HepG2 (cell line): ENCODE measurements around the gene RNASE8. TPM values are rescaled to one million over a fixed set of nuclear protein-coding genes. Genes with fewer than 3 reads are reported as not detected.

Experiments
- CBX5 ChIP-seq: sonication (generic); formaldehyde crosslinking; IDR thresholded peaks from 2 replicates; pipeline ENCODE4 v1.4.0; 2020; ENCODE audit warnings: missing genetic modification reagents, borderline replicate concordance
- HDAC2 ChIP-seq: sonication (generic); formaldehyde crosslinking; IDR thresholded peaks from 2 replicates; pipeline ENCODE4 v1.4.0; 2020; ENCODE audit warnings: missing genetic modification reagents
- HNRNPK ChIP-seq: fragments of 200-400 bp; formaldehyde crosslinking; IDR thresholded peaks from 2 replicates; pipeline ENCODE4 v1.6.1; 2018; ENCODE audit warnings: low read length, low read depth, moderate library complexity, mild to moderate bottlenecking; ENCODE audit not compliant: poor library complexity, severe bottlenecking
- NPAS2 ChIP-seq: sonication (generic); formaldehyde crosslinking; IDR thresholded peaks from 2 replicates; pipeline ENCODE4 v1.8.0; 2022; ENCODE audit warnings: mild to moderate bottlenecking, missing genetic modification reagents, borderline replicate concordance
- NR2F6 ChIP-seq, 2 experiments: IDR thresholded peaks; 2 replicates each; pipeline ENCODE4 v1.6.1; 2016; ENCODE audit warnings: antibody characterized with exemption in 1 of 2, mild to moderate bottlenecking in 1 of 2
- PHF20 ChIP-seq: sonication (generic); formaldehyde crosslinking; IDR thresholded peaks from 2 replicates; pipeline ENCODE4 v1.5.0; 2020; ENCODE audit warnings: mild to moderate bottlenecking, missing genetic modification reagents
- RORA ChIP-seq: sonication (generic); formaldehyde crosslinking; IDR thresholded peaks from 2 replicates; pipeline ENCODE4 v1.5.0; 2020; ENCODE audit warnings: mild to moderate bottlenecking, missing genetic modification reagents, moderate library complexity
- SP1 ChIP-seq, 2 experiments: fragments of 450-650 bp in 1 of 2; sonication (generic) in 1 of 2; formaldehyde crosslinking in 1 of 2; IDR thresholded peaks; 2 replicates each; pipeline versions ENCODE4 v1.4.0 to v1.6.1; 2016 to 2020; ENCODE audit warnings: missing genetic modification reagents in 1 of 2
- SRSF4 ChIP-seq: fragments of 200-400 bp; formaldehyde crosslinking; IDR thresholded peaks from one replicate; pipeline ENCODE4 v1.6.1; 2018; ENCODE audit warnings: mild to moderate bottlenecking, low read depth, low read length, moderate library complexity; ENCODE audit not compliant: poor library complexity, severe bottlenecking
- TBX3 ChIP-seq: fragments of 450-650 bp; IDR thresholded peaks from 2 replicates; pipeline ENCODE4 v1.6.1; 2017; ENCODE audit warnings: antibody characterized with exemption, mild to moderate bottlenecking, inconsistent platforms, borderline replicate concordance
- ZNF253 ChIP-seq: sonication (generic); formaldehyde crosslinking; IDR thresholded peaks from 2 replicates; pipeline ENCODE4 v1.8.0; 2022; ENCODE audit warnings: mild to moderate bottlenecking, missing genetic modification reagents, borderline replicate concordance
- ZNF34 ChIP-seq: sonication (generic); formaldehyde crosslinking; IDR thresholded peaks from 2 replicates; pipeline ENCODE4 v1.4.0; 2020; ENCODE audit warnings: mild to moderate bottlenecking, missing genetic modification reagents, borderline replicate concordance
- ZNF558 ChIP-seq: sonication (generic); formaldehyde crosslinking; IDR thresholded peaks from 2 replicates; pipeline ENCODE4 v1.9.0; 2022; ENCODE audit warnings: mild to moderate bottlenecking, missing genetic modification reagents, borderline replicate concordance
- ZNF709 ChIP-seq: sonication (generic); formaldehyde crosslinking; IDR thresholded peaks from 2 replicates; pipeline ENCODE4 v1.5.0; 2020; ENCODE audit warnings: mild to moderate bottlenecking, missing genetic modification reagents
- polyA plus RNA-seq, 8 experiments: library from polyadenylated mRNA; depleted of rRNA in 3 of 8; stranded (reverse) in 7 of 8; unstranded in 1 of 8; fragments of >200 nt; fragmentation: Illumina TruSeq in 4 of 8; extraction: Trizol in 4 of 8; gene quantifications; 2 replicates each; pipeline versions ENCODE4 v1.2.1 to v1.2.3, GENCODE V29; 2011 to 2016; ENCODE audit warnings: low read depth in 4 of 8, missing spikeins in 1 of 8, mixed read lengths in 1 of 8; ENCODE audit not compliant: insufficient read depth in 1 of 8
- total RNA-seq, 5 experiments: library from RNA; depleted of rRNA; stranded (reverse); fragments of >200 nt; fragmentation: Illumina TruSeq; extraction: Trizol; gene quantifications; 2 replicates each; pipeline ENCODE4 v1.2.3, GENCODE V29; 2016; ENCODE audit warnings: low read depth in 1 of 5
- TF ChIP-seq, protein P1 (sequence below): sonication (generic); formaldehyde crosslinking; IDR thresholded peaks from 2 replicates; pipeline ENCODE4 v1.4.0; 2020; ENCODE audit warnings: low read depth, mild to moderate bottlenecking, missing genetic modification reagents
- TF ChIP-seq, protein P2 (sequence below): sonication (generic); formaldehyde crosslinking; IDR thresholded peaks from 2 replicates; pipeline ENCODE4 v1.8.1; 2023; ENCODE audit warnings: mild to moderate bottlenecking, inconsistent platforms, moderate library complexity, missing genetic modification reagents, borderline replicate concordance
- TF ChIP-seq, protein P3 (sequence below): IDR thresholded peaks from 2 replicates; pipeline ENCODE4 v1.6.1; 2016; ENCODE audit warnings: mild to moderate bottlenecking
- TF ChIP-seq, protein P4 (sequence below): sonication (generic); formaldehyde crosslinking; IDR thresholded peaks from 2 replicates; pipeline ENCODE4 v1.4.0; 2020; ENCODE audit warnings: missing genetic modification reagents

RNASE8 gene
- total and polyA plus RNA-seq, 2 of the 13 experiments (the other 11 are each of a cell fraction or from before 2014, with no cell fraction given): not detected

DNA sequence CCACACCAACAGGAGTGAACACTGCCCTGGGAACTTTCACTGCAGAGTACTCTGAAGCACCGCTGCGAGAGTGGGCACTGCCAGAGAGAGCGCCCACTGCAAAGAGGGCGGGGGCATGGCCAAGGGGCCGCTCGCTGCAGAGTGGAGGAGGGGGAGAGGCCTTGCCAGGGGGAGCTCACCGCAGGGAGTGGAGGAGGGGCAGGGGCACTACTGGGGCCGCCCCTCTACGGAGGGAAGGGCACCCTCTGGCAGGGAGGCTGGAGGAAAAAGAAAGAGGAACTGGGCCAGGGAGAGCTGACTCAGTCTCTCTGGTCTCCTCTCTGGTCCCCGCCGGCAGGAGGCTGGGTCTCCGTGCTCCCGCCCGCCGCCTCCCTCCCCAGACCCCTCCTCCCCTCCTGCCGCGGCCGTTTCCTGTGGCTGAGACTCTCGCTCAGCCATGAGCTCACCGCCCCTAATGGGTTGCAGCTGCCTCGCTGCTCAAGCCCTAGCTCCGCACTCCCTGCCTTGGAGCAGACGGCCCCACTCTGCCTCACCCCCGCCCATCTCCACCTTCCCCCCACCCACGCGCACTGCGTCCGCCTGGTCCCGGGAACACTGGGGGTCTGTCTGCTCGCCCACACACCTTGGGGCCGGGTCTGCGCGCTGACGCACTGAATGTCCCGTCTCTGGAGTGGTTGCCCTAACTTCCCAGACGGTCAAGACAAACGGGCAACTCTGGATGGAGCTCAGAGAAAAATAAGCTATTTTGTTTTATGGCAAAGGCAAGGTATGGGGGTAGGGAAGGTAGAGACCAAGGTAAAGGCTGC is 13.8 kb downstream of the RNASE8 start (continued):
- TF ChIP-seq, protein P1, sequence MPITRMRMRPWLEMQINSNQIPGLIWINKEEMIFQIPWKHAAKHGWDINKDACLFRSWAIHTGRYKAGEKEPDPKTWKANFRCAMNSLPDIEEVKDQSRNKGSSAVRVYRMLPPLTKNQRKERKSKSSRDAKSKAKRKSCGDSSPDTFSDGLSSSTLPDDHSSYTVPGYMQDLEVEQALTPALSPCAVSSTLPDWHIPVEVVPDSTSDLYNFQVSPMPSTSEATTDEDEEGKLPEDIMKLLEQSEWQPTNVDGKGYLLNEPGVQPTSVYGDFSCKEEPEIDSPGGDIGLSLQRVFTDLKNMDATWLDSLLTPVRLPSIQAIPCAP (CRISPR knock-in tag): no peak
- TF ChIP-seq ZNF558: no peak
- peak; percentile 48; the same call in 1 of the 2 replicates for TF ChIP-seq ZNF709 (CRISPR knock-in tag)
- no peak for TF ChIP-seq NR2F6 (IDR thresholded peaks at IDR 0.05)
- TF ChIP-seq NR2F6 (CRISPR knock-in tag; IDR thresholded peaks at IDR 0.05): peak; percentile 7; the same call in 1 of the 2 replicates
- TF ChIP-seq TBX3: no peak
- peak; percentile 55 for TF ChIP-seq PHF20
- TF ChIP-seq ZNF253: 0 out of 2 replicates have a peak, but pooled peaks have one; percentile 3
- TF ChIP-seq, protein P2, sequence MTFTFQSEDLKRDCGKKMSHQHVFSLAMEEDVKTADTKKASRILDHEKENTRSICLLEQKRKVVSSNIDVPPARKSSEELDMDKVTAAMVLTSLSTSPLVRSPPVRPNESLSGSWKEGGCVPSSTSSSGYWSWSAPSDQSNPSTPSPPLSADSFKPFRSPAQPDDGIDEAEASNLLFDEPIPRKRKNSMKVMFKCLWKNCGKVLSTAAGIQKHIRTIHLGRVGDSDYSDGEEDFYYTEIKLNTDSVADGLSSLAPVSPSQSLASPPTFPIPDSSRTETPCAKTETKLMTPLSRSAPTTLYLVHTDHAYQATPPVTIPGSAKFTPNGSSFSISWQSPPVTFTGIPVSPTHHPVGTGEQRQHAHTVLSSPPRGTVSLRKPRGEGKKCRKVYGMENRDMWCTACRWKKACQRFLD (CRISPR knock-in tag): no peak
- TF ChIP-seq SP1 (IDR thresholded peaks at IDR 0.05): no peak
- 0 out of 2 replicates have a peak, but pooled peaks have one; percentile 12 for TF ChIP-seq SP1 (CRISPR knock-in tag; IDR thresholded peaks at IDR 0.05)
- no peak; the same call in 1 of the 2 replicates for TF ChIP-seq HDAC2
- no peak for TF ChIP-seq CBX5 (CRISPR knock-in tag)
- no peak for TF ChIP-seq HNRNPK
- no peak for TF ChIP-seq NPAS2 (CRISPR knock-in tag)
- TF ChIP-seq RORA (CRISPR knock-in tag): no peak
- TF ChIP-seq, protein P3, sequence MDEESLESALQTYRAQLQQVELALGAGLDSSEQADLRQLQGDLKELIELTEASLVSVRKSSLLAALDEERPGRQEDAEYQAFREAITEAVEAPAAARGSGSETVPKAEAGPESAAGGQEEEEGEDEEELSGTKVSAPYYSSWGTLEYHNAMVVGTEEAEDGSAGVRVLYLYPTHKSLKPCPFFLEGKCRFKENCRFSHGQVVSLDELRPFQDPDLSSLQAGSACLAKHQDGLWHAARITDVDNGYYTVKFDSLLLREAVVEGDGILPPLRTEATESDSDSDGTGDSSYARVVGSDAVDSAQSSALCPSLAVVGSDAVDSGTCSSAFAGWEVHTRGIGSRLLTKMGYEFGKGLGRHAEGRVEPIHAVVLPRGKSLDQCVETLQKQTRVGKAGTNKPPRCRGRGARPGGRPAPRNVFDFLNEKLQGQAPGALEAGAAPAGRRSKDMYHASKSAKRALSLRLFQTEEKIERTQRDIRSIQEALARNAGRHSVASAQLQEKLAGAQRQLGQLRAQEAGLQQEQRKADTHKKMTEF (CRISPR knock-in tag): peak; percentile 31; the same call in 1 of the 2 replicates
- TF ChIP-seq SRSF4: no peak
- TF ChIP-seq, protein P4, sequence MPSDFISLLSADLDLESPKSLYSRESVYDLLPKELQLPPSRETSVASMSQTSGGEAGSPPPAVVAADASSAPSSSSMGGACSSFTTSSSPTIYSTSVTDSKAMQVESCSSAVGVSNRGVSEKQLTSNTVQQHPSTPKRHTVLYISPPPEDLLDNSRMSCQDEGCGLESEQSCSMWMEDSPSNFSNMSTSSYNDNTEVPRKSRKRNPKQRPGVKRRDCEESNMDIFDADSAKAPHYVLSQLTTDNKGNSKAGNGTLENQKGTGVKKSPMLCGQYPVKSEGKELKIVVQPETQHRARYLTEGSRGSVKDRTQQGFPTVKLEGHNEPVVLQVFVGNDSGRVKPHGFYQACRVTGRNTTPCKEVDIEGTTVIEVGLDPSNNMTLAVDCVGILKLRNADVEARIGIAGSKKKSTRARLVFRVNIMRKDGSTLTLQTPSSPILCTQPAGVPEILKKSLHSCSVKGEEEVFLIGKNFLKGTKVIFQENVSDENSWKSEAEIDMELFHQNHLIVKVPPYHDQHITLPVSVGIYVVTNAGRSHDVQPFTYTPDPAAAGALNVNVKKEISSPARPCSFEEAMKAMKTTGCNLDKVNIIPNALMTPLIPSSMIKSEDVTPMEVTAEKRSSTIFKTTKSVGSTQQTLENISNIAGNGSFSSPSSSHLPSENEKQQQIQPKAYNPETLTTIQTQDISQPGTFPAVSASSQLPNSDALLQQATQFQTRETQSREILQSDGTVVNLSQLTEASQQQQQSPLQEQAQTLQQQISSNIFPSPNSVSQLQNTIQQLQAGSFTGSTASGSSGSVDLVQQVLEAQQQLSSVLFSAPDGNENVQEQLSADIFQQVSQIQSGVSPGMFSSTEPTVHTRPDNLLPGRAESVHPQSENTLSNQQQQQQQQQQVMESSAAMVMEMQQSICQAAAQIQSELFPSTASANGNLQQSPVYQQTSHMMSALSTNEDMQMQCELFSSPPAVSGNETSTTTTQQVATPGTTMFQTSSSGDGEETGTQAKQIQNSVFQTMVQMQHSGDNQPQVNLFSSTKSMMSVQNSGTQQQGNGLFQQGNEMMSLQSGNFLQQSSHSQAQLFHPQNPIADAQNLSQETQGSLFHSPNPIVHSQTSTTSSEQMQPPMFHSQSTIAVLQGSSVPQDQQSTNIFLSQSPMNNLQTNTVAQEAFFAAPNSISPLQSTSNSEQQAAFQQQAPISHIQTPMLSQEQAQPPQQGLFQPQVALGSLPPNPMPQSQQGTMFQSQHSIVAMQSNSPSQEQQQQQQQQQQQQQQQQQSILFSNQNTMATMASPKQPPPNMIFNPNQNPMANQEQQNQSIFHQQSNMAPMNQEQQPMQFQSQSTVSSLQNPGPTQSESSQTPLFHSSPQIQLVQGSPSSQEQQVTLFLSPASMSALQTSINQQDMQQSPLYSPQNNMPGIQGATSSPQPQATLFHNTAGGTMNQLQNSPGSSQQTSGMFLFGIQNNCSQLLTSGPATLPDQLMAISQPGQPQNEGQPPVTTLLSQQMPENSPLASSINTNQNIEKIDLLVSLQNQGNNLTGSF (CRISPR knock-in tag): no peak
- TF ChIP-seq ZNF34 (CRISPR knock-in tag): no peak
